ENCODE results near the gene KRT76. TPM values are rescaled to one million over a fixed set of nuclear protein-coding genes. Genes with fewer than 3 reads are reported as not detected.
"Not testable (repeated sequence)": the region's sequence is repeated elsewhere in the genome, so short reads cannot be mapped to it uniquely, and the experiment has no call there.

Gene KRT76
- total RNA-seq, 1 donor from 2014 or later, result not detected

- intact Hi-C loops (cut with DNase I), result no loop called here
- no peak for DNase-seq (ENCODE audit: low spot score)
These were observed 21.7 kb upstream of the KRT76 start for GRCh38 chr12:52798671-52799504.

- no peak for DNase-seq (ENCODE audit: low spot score)
- intact Hi-C loops (cut with DNase I), result no loop called here
These were observed 21.0 kb upstream of the KRT76 start for GRCh38 chr12:52798003-52798670.

DNA sequence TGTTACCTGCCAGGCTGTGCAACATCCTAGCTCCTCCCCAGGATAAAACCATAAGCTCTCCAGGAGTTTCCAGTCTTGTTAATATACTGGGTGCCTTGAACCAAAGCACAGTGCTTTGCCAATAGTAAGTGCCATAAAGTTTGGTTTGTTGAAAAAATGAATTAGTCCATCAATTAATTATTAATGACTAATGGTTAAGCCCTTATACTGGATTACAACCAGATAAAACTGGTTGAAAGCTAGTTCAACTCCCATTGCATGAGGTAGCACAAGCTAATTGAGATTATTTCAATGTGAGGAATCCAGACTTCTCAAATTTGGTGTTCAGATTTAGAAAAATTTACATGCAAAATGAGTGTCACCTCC, 20.4 kb upstream of the KRT76 start:
- DNase-seq (ENCODE audit: low spot score), result no peak

GRCh38 chr12:52796839-52797528, 19.8 kb upstream of the KRT76 start:
- intact Hi-C loops (cut with DNase I), result no loop called here
- DNase-seq (ENCODE audit: low spot score), result no peak

More for the DNA sequence above, 20.4 kb upstream of the KRT76 start:
- intact Hi-C loops (cut with DNase I), result no loop called here

GRCh38 chr12:52796429-52796794, 19.3 kb upstream of the KRT76 start:
- intact Hi-C loops (cut with DNase I), result no loop called here
- no peak for DNase-seq (ENCODE audit: low spot score)

DNA sequence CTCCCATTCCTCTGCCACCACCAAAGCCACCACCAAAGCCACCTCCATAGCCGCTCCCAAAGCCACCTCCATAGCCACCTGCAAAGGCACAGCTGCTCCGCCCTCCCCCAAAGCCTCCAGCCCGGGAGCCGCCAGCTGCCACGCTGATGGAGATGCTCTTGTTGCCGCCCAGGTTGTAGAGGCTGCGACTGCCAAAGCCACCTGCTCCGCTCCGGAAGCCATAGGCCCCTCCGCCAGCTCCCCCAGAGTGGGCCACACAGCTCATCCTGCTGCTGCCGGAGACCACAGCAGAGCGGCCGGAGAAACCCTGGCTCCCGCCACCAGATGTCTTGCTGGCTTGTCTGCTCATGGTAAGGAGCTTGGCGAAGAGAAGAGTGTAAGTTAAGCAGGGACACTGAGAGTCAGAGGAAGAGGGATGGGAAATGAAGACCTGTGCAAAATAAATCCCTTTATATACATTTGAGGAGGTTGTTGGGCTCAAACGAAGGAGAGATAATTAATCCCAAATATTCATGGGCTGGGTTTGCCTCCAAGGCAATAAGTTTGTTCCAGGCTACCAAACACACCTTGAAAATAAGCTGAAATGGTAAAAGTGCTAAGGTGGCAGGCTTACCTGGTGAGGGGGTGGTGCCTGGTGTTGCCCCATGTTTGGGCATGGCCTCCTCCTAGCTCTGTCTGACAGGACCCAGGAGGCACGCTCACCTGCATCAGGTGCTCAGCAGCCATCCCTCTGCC, 18.7 kb upstream of the KRT76 start, which contains the start of gene KRT3:
Gene KRT3 (minus strand): TSS at position 424 of the 735 bp plus-strand sequence. CDS start 75 bp downstream, at position 349.
- intact Hi-C loops (cut with DNase I), result no loop called here
- DNase-seq (ENCODE audit: low spot score), result no peak

- intact Hi-C loops (cut with DNase I), result not testable (repeated sequence)
These were observed 18.2 kb upstream of the KRT76 start for GRCh38 chr12:52795332-52795674.

GRCh38 chr12:52794479-52795331, 17.6 kb upstream of the KRT76 start:
- intact Hi-C loops (cut with DNase I), result no loop called here
- DNase-seq (ENCODE audit: low spot score), result no peak

More at GRCh38 chr12:52795332-52795674, 18.2 kb upstream of the KRT76 start:
- DNase-seq (ENCODE audit: low spot score), result not testable (repeated sequence)

- no peak for DNase-seq (ENCODE audit: low spot score)
- intact Hi-C loops (cut with DNase I), result no loop called here
These were observed 15.3 kb upstream of the KRT76 start for GRCh38 chr12:52792185-52793029.

DNA sequence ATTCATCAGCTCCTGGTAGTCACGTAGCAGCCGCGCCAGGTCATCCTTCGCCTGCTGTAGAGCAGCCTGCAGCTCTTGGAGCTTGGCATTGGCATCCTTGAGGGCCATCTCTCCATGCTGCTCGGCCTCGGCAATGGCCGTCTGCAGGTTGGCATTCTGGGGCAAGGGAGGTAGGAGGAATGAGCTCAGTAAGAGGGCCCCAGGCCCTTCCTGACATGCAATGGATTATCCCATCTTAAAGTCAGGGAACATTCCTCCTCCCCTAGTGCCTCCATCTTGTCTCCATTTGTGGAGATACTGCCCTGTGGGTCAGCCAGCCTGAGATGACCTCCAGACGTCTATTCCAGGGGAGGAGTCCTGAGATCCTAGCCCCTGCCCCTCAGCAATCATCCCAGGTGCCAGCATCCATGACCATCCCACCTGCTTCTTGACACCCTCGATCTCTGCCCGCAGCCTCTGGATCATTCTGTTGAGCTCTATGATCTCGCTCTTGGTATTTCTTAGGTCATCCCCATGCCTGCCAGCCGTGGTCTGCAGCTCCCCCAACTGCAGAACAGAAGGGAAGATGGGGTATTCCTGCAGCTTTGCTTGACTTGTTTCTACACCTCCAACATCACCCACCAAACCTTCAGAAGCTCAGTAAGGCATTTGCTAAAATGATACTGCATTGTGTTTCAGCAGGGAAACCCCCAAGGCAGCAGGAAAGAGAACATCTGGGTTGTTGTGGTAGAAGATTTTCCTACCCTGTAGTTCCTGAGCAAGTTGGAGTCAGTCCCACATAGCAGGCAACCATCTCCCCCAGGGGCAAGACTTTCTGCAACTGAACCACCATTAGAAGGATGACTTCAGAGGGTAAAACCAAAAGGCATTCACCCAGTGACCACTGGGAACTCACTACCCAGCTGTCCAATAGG, 14.4 kb upstream of the KRT76 start:
- DNase-seq (ENCODE audit: low spot score), result no peak
- intact Hi-C loops (cut with DNase I), result no loop called here

GRCh38 chr12:52790427-52791270, 13.5 kb upstream of the KRT76 start:
- no peak for DNase-seq (ENCODE audit: low spot score)
- intact Hi-C loops (cut with DNase I), result no loop called here

DNA sequence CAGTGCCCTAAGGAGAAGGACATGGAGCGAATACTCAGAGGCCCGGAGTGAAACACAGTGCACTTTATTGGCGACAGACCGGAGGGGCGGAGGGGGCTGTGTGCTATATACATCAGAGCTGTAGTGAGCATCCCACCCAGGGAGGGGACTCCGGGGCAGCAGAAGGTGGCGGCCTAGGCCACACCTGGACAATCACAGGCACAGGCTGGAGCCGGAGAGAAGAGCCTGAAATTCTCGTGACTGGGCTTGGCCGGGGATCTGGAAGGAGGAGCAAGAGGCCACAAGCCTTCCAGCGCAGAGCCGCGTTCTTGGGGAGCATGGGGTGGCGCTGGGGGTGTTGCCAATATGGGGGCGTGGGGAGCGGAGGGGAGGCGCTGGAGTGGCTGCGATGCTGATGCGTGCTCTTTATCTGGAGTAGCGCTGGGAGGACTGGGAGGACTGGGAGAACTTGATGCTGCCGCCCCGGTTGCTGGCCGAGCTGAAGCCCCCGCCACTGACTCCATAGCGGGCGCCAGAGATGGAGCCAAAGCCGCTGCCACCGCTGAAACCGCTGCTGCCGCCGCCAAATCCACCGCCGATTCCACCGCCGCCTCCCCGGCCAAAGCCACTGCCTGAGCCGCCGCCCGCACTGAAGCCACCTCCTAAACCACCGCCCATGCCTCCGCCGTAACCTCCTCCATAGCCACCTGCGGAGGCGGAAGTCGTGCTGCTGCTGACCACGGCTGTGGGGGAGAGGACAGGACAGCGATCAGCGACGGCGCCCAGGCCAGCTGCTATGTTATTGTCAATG, 12.7 kb upstream of the KRT76 start:
- intact Hi-C loops (cut with DNase I), result no loop called here
- DNase-seq (ENCODE audit: low spot score), result no peak

DNA sequence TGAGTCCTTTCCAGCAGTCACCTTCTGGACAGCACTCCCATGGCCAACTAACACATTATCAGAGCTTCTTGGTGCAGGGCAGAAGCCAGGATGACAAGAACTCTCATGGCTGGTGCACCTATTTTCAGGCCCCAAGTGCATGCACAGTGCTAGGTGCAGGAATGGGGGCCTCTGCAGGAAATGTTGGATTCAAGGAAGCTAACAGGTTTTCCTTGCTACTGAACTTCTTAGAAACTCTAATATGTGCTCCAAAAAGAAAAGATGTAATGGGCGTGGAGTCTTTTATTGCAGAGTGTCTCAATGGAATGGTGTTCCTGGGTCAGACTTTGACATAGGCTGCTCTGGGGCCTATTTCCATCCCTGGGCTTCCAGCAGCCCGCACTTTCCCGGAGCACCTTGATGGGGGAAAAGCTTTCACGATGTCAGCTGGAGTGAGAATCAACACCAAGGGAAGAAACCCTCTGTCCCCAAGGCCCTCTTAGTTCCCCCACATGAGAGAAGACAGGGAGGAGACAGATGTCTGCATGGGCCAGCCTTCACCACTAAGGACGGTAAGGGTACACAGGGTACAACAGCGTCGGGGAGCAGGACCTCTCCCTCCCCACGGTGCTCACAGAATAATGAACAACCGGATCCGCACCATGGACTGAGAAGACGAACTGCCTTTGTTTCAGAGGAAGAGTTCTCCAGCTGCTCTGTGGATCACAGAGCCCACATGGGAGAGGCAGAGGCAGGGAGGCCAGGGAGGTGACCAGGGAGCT, 11.9 kb upstream of the KRT76 start:
- intact Hi-C loops (cut with DNase I), result no loop called here
- peak; percentile 33 for DNase-seq (ENCODE audit: low spot score)

DNA sequence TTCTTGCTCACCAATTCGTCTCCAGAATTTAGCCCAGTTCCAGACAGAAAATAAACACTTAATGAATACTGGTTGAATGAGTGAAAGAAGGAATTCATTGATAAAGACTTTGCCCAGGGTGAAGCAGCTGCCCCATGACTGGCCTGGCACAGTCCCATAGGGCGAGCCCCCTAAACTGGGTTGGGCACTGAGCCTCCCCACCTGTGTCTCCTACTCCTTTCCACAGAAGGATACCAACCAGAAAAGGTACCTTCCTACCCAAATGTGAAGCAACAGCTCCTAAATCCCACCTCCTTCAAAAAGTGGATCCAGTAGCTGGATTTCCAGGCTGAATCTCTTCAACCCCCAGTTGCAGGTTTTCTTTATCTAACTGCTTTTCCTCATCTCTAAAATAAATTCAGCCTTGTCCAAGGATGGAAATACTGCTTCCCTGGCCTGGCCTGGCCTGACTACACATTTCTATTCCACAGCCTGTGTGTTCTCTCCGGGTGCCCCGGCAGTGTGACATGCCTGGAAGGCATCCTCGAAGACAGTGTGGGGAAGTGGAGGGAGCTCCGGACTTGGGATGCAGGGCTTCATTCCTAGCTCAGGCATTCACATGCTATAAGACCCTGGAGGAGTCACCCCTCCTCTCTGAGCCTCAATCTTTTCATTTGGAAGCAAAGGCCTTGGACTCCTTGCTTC, 11.2 kb upstream of the KRT76 start:
- intact Hi-C loops (cut with DNase I), result no loop called here
- peak; percentile 47 for DNase-seq (ENCODE audit: low spot score)

All from cardiac septum (tissue), 1 donor.